ENCODE measurements around the gene PKNOX2.

PKNOX2 gene

DNA sequence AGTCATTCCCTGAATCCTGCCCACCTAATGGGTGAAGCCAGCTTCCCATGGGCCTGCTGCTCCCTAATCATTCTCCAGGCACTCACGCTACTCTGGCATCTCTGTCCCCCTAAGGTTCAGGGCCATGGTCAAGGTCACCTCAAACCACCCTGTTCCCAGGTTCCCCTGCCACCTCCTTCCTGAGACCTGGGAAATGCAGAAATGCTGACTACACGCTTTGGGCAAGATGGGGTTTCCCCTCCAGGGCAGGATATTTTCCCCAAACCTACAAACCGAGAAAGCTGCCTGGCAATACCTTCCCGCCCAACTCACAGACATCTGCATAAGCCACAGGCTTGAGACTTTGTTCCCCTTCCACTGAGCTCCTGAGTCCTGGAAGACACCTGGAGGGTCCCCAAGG is 233.9 kb downstream of the PKNOX2 start:
- Histone ChIP-seq H3K4ac (ENCODE audit: low read depth, low read length) (no peak overlapping the region), H2BK5ac (ENCODE audit: low read depth, low read length, poor library complexity) (no peak overlapping the region), H3K36me3 (ENCODE audit: control insufficient read depth in 1 of 2, insufficient read depth in 2 of 2, low read length in 2 of 2) (no peaks in the 10 kb centered on the region), H3K27me3 (ENCODE audit: insufficient read depth, low read length) (no peaks in the 10 kb centered on the region), H2BK12ac (ENCODE audit: low read length) (no peak overlapping the region), H2AFZ (ENCODE audit: insufficient read depth, low read length, poor library complexity) (no peak overlapping the region), H3K9me3 (ENCODE audit: insufficient read depth, low read depth, low read length) (no peaks in the 10 kb centered on the region), H3K4me3 (ENCODE audit: low read depth, low read length) (no peak overlapping the region), H3K14ac (ENCODE audit: low read length) (no peak overlapping the region), H4K8ac (ENCODE audit: low read depth, low read length) (no peak overlapping the region), H2BK120ac (ENCODE audit: insufficient read depth, low read length, poor library complexity) (no peak overlapping the region), H2AK5ac (ENCODE audit: low read length) (no peak overlapping the region), H3K79me2 (ENCODE audit: control insufficient read depth, insufficient read depth, low read length, poor library complexity) (no peaks in the 10 kb centered on the region), H3K9ac (ENCODE audit: low read length) (no peak overlapping the region), H3K18ac (ENCODE audit: low read length) (no peak overlapping the region), H4K12ac (ENCODE audit: low read depth, low read length) (no peak overlapping the region), H3K79me1 (ENCODE audit: low read length) (no peaks in the 10 kb centered on the region), H4K91ac (ENCODE audit: low read depth, low read length) (no peak overlapping the region), H3K27ac (ENCODE audit: low read depth, low read length) (no peak overlapping the region), H3K23ac (ENCODE audit: low read length) (no peak overlapping the region), H3K4me2 (ENCODE audit: low read length) (no peak overlapping the region), H3K4me1 (ENCODE audit: control insufficient read depth in 1 of 2, insufficient read depth in 2 of 2, low read length in 2 of 2) (no peaks in the 10 kb centered on the region)
- WGBS (ENCODE audit: extremely low coverage, insufficient coverage, insufficient read length): no CpG with 5 or more reads among the region's 4 CpGs
- DNase-seq: no peak

DNA sequence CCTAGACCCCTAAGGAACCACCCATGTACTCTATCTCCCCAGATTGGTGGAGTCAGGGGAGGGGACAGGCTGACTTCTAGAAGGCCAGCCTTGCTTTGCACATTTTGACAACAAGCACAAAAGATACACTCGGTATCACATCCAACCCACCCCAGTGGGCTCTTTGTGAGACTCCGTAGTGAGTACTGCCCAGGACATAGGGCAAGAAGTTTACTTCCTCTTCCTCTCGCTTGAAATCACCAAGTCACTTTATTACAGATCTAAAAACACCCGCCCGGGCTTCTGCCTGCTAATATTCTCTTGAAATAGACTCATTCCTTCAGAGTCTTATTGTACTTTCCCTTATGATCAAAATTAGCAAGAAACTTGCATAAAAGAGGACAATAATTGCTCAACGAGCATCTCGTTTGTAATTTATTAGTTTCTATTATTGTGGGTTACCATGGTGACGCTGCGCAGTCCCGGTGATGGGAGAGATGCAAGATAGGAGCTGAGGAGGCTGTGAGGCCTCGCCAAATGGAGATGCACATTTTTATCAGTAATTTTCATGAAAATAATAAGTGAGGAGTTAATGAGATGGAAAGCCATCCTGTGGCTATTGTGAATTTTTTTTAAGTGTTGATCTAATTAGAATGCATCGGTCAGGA is 234.6 kb downstream of the PKNOX2 start:
- DNase-seq: no peak
- Histone ChIP-seq H2AK5ac (ENCODE audit: low read length) (no peak overlapping the region), H3K9ac (ENCODE audit: low read length) (no peak overlapping the region), H3K79me1 (ENCODE audit: low read length) (no peaks in the 10 kb centered on the region), H4K12ac (ENCODE audit: low read depth, low read length) (no peak overlapping the region), H2BK12ac (ENCODE audit: low read length) (no peak overlapping the region), H2BK5ac (ENCODE audit: low read depth, low read length, poor library complexity) (no peak overlapping the region), H3K4me1 (ENCODE audit: control insufficient read depth in 1 of 2, insufficient read depth in 2 of 2, low read length in 2 of 2) (no peaks in the 10 kb centered on the region), H3K23ac (ENCODE audit: low read length) (no peak overlapping the region), H3K18ac (ENCODE audit: low read length) (no peak overlapping the region), H4K8ac (ENCODE audit: low read depth, low read length) (no peak overlapping the region), H4K91ac (ENCODE audit: low read depth, low read length) (no peak overlapping the region), H3K4ac (ENCODE audit: low read depth, low read length) (no peak overlapping the region), H3K4me2 (ENCODE audit: low read length) (no peak overlapping the region), H2BK120ac (ENCODE audit: insufficient read depth, low read length, poor library complexity) (no peak overlapping the region), H3K79me2 (ENCODE audit: control insufficient read depth, insufficient read depth, low read length, poor library complexity) (no peaks in the 10 kb centered on the region), H3K9me3 (ENCODE audit: insufficient read depth, low read depth, low read length) (no peaks in the 10 kb centered on the region), H3K27ac (ENCODE audit: low read depth, low read length) (no peak overlapping the region), H3K4me3 (ENCODE audit: low read depth, low read length) (no peak overlapping the region), H3K27me3 (ENCODE audit: insufficient read depth, low read length) (no peaks in the 10 kb centered on the region), H3K14ac (ENCODE audit: low read length) (no peak overlapping the region), H2AFZ (ENCODE audit: insufficient read depth, low read length, poor library complexity) (no peak overlapping the region), H3K36me3 (ENCODE audit: control insufficient read depth in 1 of 2, insufficient read depth in 2 of 2, low read length in 2 of 2) (no peaks in the 10 kb centered on the region)
- WGBS (ENCODE audit: extremely low coverage, insufficient coverage, insufficient read length): no CpG with 5 or more reads among the region's 12 CpGs

DNA sequence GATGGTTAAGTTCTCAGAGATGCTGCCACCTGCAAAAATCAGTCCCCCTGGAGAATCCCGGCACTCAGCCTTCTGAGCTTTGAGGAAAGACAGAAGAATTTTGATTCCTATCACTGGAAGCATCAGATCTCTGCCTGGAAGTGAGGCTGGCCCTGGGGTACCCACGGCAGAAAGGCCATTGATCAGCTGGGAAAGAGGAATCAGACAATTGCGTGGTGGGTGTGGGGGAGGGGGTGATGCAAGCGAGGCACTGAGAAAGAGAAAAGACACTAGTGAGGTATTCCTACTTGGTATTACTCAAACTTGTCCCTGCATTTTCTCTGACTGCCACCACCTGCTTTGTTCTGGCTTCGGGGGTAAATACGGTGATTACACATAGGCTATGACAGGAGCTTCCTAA is 235.4 kb downstream of the PKNOX2 start:
- Histone ChIP-seq H3K27ac (ENCODE audit: low read depth, low read length) (no peak overlapping the region), H3K14ac (ENCODE audit: low read length) (no peak overlapping the region), H2BK120ac (ENCODE audit: insufficient read depth, low read length, poor library complexity) (no peak overlapping the region), H3K36me3 (ENCODE audit: control insufficient read depth in 1 of 2, insufficient read depth in 2 of 2, low read length in 2 of 2) (no peaks in the 10 kb centered on the region), H3K4me2 (ENCODE audit: low read length) (no peak overlapping the region), H3K27me3 (ENCODE audit: insufficient read depth, low read length) (no peaks in the 10 kb centered on the region), H4K12ac (ENCODE audit: low read depth, low read length) (no peak overlapping the region), H2BK12ac (ENCODE audit: low read length) (no peak overlapping the region), H4K8ac (ENCODE audit: low read depth, low read length) (no peak overlapping the region), H2AK5ac (ENCODE audit: low read length) (no peak overlapping the region), H3K4ac (ENCODE audit: low read depth, low read length) (no peak overlapping the region), H3K4me3 (ENCODE audit: low read depth, low read length) (no peak overlapping the region), H3K4me1 (ENCODE audit: control insufficient read depth in 1 of 2, insufficient read depth in 2 of 2, low read length in 2 of 2) (peaks cover 5% of the 10 kb centered on the region in 2 experiments), H3K79me2 (ENCODE audit: control insufficient read depth, insufficient read depth, low read length, poor library complexity) (no peaks in the 10 kb centered on the region), H4K91ac (ENCODE audit: low read depth, low read length) (no peak overlapping the region), H3K18ac (ENCODE audit: low read length) (no peak overlapping the region), H3K23ac (ENCODE audit: low read length) (no peak overlapping the region), H2AFZ (ENCODE audit: insufficient read depth, low read length, poor library complexity) (no peak overlapping the region), H2BK5ac (ENCODE audit: low read depth, low read length, poor library complexity) (no peak overlapping the region), H3K9me3 (ENCODE audit: insufficient read depth, low read depth, low read length) (no peaks in the 10 kb centered on the region), H3K79me1 (ENCODE audit: low read length) (peaks cover 3% of the 10 kb centered on the region), H3K9ac (ENCODE audit: low read length) (no peak overlapping the region)
- WGBS (ENCODE audit: extremely low coverage, insufficient coverage, insufficient read length): no CpG with 5 or more reads among the region's 6 CpGs
- DNase-seq: no peak

GRCh38 chr11:125401235-125401634 is 236.7 kb downstream of the PKNOX2 start:
- no peak overlapping the region for H2BK5ac ChIP-seq (ENCODE audit: low read depth, low read length, poor library complexity)
- H2BK12ac ChIP-seq (ENCODE audit: low read length): no peak overlapping the region
- H3K18ac ChIP-seq (ENCODE audit: low read length): no peak overlapping the region
- H4K12ac ChIP-seq (ENCODE audit: low read depth, low read length): no peak overlapping the region
- no peak overlapping the region for H3K4ac ChIP-seq (ENCODE audit: low read depth, low read length)
- H2AFZ ChIP-seq (ENCODE audit: insufficient read depth, low read length, poor library complexity): no peak overlapping the region
- H2AK5ac ChIP-seq (ENCODE audit: low read length): no peak overlapping the region
- no peak overlapping the region for H3K9ac ChIP-seq (ENCODE audit: low read length)
- peaks cover 5% of the 10 kb centered on the region in 2 experiments for H3K4me1 ChIP-seq (ENCODE audit: control insufficient read depth in 1 of 2, insufficient read depth in 2 of 2, low read length in 2 of 2)
- H3K79me2 ChIP-seq (ENCODE audit: control insufficient read depth, insufficient read depth, low read length, poor library complexity): no peaks in the 10 kb centered on the region
- no peak overlapping the region for H2BK120ac ChIP-seq (ENCODE audit: insufficient read depth, low read length, poor library complexity)
- DNase-seq: no peak
- H3K4me3 ChIP-seq (ENCODE audit: low read depth, low read length): no peak overlapping the region
- no peak overlapping the region for H3K27ac ChIP-seq (ENCODE audit: low read depth, low read length)
- peaks cover 3% of the 10 kb centered on the region for H3K79me1 ChIP-seq (ENCODE audit: low read length)
- no CpG with 5 or more reads among the region's 12 CpGs for WGBS (ENCODE audit: extremely low coverage, insufficient coverage, insufficient read length)
- H4K91ac ChIP-seq (ENCODE audit: low read depth, low read length): no peak overlapping the region
- H3K36me3 ChIP-seq (ENCODE audit: control insufficient read depth in 1 of 2, insufficient read depth in 2 of 2, low read length in 2 of 2): no peaks in the 10 kb centered on the region
- no peak overlapping the region for H3K23ac ChIP-seq (ENCODE audit: low read length)
- no peak overlapping the region for H3K4me2 ChIP-seq (ENCODE audit: low read length)
- H4K8ac ChIP-seq (ENCODE audit: low read depth, low read length): no peak overlapping the region
- no peak overlapping the region for H3K14ac ChIP-seq (ENCODE audit: low read length)
- H3K9me3 ChIP-seq (ENCODE audit: insufficient read depth, low read depth, low read length): no peaks in the 10 kb centered on the region
- no peaks in the 10 kb centered on the region for H3K27me3 ChIP-seq (ENCODE audit: insufficient read depth, low read length)
